HG03025 (cell line): Measurements from ENCODE around the gene RPS6KA1.

Experiments used
- ATAC-seq: cut with Tn5 transposase; IDR thresholded peaks from one replicate; pipeline ENCODE4 v1.9.1; 2021; ENCODE audit warnings: mild to moderate bottlenecking, moderate library complexity; ENCODE audit not compliant: unreplicated experiment, low FRiP score

The RPS6KA1 gene

DNA sequence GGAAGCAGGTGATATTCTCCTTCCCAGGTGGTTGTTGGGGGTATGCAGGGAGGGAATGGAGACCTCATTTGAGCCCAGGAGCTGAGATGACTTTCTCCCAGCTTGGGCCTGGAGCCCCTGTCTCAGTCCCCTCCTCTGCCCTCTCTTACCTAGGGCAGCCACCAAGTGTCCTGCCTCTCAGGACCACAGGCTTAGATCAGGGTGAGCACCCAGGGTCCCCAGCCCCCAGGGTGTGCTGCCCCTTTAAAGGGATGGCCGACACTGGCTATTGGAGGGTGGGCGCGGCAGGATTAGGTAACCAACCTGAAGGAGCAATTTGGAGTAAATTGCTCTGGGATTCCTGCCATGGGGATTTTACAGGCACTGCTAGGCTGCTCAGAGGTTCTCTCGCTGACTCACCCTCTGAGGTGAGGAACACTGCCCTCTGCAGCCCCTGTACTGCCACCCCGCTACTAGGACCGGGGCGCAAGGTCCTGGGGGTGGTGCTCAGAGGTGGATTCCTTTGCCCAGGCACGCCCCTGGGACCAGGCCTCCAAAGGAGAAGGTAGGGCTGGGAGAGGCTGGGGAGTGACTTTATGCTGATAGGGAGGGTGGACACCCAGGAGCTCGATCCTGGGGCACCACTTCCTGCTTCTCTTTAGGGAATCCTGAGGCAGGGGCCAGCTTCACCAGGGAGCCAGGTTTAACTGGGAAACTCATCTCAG lies 1.5 kb downstream of the RPS6KA1 start:
- ATAC-seq, result no peak

GRCh38 chr1:26531651-26532131 lies 2.1 kb downstream of the RPS6KA1 start:
- ATAC-seq, result no peak

- ATAC-seq, result no peak
Measured at GRCh38 chr1:26533951-26534509, 4.5 kb downstream of the RPS6KA1 start.

- no peak for ATAC-seq
Measured at GRCh38 chr1:26535201-26535600, 5.6 kb downstream of the RPS6KA1 start.

- ATAC-seq, result no peak
Measured at GRCh38 chr1:26536081-26536480, 6.5 kb downstream of the RPS6KA1 start.

DNA sequence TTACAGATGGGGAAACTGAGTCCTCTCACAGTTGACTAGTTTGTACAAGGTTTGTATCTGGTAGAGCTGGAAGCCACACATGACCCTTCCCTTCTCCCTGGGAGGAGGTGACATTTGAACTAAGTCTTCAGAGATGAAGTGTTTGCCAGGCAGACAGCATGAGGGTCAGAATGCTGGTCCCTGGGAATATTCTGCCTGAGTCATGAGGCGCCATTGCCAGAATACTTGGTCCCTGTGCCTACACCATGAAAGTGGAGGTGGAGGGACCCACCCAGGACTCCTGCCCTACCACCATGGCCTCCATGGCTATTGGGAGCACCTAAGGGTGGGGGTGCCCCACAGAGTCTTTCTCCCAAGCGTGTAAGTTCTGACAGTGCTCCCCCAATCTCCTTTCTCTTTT lies 7.0 kb downstream of the RPS6KA1 start:
- ATAC-seq, result no peak

DNA sequence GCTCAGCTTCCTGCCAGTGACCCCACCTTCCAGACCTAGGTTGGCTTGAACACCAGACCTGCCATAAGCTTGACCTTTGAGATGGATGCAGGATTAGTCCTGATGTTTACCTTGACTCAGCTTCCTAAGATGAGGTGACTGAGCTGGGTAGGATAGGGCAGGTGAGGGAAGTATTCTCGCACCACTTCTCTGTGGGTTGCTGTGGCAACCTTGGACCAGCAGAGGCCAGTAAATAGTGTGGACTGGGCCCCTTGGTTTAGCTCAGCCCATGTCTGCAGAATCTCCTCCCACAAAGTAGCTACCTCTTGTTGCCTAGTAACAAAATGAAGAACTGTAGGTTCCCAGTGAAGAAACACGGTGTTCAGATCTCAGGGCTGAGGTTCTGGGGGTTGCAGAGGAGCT lies 8.4 kb downstream of the RPS6KA1 start:
- ATAC-seq, result no peak

DNA sequence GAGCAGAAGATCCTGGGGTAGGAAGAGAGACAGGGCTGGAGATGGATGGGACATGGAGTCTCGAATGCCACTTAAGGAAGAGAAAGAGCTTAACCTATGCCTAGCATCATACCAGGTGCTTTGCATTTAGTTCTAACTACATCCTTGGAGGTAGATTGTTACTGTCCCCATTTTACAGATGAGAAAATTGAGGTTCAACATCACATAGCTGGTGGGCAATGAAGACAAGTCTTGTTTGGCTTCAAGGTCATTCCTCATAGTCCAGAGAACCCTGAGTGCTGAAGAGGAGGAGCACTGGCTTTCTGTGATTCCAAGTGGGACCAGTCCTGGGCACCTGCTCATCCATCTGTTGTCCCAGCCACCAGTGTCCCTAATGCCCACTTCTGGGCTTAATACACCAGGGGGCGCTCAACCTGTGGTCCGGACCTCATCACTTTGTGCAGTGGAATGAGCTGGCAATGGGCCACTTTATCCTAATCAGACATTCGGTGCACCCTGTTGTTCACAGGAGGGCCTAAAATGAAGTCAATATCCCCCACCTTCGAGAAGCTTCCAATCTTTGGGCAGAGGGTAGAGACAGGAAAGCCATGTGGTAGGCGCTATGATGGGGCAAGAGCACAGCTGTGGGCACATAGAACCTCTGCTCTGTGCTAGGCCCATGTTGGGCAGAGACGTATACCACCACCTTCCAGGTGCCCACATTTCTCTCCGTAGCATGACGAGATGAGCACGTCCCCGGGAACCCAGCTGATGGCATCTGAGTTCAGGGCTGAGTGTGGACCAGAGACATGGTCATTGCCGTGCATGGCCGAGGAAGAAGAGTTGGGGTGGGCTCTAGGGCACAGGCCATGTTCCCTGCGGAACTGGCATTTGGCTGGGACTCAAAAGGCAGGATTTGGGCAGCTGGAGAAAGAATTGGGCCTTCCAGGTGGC lies 9.2 kb downstream of the RPS6KA1 start:
- ATAC-seq, result no peak

DNA sequence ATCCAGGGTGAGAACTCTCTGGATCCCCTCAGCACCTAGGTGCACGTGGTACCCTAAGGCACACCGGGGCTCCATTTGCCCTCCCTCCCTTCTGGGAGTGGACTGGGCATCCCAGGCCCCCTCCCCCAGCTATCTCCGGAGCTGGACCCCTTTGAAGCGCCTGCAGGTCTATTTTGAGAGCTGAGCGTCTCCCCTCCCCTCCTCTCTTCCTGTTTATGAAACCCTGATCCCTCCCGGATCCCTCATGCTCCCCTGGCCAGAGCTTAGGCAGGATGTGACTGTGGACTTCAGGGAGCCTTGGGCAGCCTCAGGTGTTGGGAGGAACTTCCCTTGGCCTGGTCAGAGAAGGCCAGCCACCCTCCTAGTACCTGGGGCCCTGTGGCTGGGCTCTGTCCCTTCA lies 10.2 kb downstream of the RPS6KA1 start:
- no peak for ATAC-seq

DNA sequence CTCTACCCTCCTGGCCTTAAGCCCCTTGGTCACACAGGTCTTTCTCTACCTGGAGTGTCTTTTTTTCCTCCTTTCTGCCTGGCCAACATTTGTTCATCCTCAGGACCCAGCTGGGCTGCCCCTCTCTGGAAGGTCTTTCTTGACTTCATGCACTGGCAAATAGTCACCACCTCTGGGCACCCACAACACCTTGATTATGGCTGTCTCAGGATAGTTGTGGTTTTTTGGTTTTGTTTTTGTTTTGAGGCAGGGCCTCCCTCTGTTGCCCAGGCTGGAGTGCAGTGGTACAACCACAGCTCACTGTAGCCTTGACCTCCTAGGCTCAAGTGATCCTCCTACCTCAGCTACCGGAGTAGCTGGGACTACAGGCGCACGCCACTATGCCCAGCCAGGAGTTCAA lies 10.8 kb downstream of the RPS6KA1 start:
- ATAC-seq, result no peak

- ATAC-seq, result no peak
Measured at GRCh38 chr1:26541431-26541815, 11.9 kb downstream of the RPS6KA1 start.

- ATAC-seq, result peak; percentile 33
Measured at GRCh38 chr1:26541816-26542711, 12.5 kb downstream of the RPS6KA1 start.

DNA sequence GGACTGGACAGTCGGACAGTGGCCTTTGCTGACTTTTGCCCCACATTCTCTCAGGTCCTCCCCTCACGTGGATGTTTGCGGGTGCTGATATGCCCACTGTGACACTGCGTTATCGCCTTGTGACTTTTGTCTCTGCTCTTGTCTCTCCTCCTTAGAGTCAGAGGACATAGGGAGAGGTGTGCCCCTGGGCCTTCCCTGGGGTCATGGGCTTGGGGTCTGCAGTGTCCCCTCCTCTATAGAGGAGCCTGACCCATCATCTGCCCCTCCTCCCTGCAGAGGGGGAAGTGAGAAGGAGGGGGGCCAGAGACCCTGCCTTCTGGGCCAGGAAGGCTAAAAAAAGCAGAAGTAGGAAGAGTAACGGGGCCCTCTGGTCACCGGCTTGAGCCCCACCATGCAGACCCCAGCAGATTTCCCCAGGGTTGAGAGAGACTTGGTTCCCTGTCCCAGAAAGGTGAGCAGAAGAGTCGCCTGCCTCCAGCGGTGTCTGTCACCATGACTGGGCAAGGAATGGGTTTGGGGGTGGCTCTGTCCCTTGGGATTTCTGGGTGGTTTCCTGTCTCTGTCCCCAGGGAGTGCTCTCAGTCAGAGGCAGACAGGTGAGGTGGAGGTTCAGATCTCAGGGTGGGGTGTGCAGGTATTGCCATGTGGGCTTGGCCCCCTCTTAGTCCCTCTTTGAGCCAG lies 13.3 kb downstream of the RPS6KA1 start:
- ATAC-seq, result no peak

DNA sequence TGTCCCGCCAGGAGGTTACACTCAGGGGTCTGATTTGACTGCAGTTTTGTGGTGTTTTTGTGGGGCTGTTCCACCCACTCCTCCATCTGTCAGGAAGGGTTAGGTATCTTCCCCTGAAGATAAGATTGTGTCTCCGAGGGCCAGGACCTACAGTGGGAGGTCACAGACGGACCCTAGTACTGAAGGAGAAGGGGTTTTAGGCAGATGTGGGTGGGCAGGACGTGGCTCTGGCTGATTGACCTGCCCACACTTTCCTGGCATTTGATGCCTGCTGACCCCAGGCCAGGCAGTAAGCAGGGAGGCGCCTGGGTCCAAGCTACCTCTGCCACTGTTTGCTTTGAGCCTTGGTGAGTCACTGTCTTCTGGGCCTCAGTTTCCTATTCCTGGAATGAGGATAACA lies 13.9 kb downstream of the RPS6KA1 start:
- ATAC-seq, result no peak

DNA sequence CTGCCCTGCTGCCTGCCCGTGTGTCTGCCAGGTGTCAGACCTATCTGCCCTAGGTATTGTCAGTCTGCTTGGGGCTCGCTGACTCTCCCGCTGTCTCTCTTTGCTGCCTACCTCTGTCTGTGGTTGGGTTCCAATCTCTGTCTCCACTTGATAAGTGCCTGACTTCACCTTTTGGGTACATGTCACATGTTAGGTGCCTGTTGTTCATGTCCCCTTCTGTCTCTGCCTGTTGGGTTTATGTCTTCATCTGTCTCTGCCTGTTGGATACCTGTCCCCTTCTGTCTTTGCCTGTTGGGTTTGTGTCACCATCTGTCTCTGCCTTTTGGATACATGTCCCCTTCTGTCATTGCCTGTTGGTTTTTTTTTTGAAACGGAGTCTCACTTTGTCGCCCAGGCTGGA lies 14.6 kb downstream of the RPS6KA1 start:
- ATAC-seq, result no peak

DNA sequence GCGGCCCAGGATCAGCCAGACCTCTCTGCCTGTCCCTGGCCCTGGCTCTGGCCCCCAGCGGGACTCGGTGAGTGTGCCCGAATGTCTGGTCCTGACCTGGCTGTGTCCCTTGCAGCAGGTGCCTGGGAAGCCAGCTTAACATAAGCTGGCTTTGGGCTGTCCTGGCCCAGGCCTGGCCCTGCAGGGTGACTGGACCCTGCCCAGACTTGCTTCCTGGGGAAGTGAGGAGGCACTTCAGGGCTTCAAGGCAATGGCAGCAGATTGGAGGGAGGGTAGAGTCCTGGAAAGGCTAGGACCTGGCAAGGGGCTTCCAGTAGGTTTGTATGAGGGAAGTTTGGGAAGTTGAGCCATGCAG lies 16.4 kb downstream of the RPS6KA1 start:
- no peak for ATAC-seq

DNA sequence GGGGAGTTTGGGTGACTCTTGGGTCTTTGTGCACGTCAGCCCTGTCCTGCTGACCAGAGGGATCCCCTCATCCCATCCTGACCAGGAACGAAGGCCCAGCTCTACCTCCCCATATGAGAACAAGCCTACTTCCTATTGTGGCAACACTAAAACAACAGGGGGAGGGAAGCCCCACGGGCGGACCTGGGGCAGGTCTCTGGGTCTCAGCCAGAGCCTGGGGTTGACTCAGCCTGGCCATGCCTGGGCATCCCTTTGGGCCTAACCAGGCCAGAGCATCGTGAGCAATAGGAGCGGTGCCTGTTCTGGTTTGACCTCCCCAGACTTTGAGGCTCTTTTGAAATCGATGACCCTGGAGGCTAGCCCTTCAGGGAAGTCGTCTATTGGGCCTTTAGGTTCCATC lies 16.8 kb downstream of the RPS6KA1 start:
- ATAC-seq, result no peak

DNA sequence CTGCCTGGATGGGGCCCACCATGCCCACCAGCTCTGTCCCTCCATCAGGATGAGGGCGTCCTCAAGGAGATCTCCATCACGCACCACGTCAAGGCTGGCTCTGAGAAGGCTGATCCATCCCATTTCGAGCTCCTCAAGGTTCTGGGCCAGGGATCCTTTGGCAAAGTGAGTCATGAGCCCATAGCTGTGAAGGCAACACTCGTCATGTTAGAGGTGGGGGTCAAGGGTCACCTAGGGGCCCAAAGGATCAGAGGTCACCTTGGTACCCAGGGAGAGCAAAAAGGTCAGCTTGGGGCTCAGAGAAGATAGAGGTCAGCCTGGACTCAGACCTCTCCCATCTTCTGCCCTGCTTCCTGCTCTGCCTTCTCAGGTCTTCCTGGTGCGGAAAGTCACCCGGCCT lies 17.3 kb downstream of the RPS6KA1 start:
- ATAC-seq, result no peak

- ATAC-seq, result no peak
Measured at GRCh38 chr1:26548841-26549240, 19.3 kb downstream of the RPS6KA1 start.

DNA sequence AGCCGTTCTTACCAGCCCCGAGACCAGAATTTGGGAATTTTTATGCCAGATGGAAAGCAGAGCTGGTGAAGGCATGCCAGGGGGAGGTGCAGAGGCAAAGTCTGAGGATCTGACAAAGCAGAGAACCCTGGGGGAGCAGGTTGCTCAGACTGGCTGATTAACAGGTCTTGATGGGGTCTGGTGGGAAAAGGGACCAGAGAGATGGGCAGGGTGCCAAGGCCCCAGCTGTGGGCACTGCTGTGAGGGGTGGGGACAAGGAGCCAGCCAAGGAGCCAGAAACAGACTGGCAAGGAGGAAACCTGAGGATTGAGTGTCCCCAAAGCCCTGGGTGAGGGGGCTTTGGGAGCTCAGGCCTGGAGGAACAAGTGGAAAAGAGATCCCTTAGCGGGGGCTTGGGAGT lies 21.4 kb downstream of the RPS6KA1 start:
- no peak for ATAC-seq
